Measurements from ENCODE around the gene S100P. TPM values are rescaled to one million over a fixed set of nuclear protein-coding genes. Genes with fewer than 3 reads are reported as not detected.
A peak's percentile ranks its signal among the peaks of the same experiment; 100 is the strongest.

The S100P gene
- total and polyA plus RNA-seq, 2 experiments from 2014 or later, result not detected

- no peaks in the 10 kb centered on the region for H3K36me3 ChIP-seq
- H3K9me3 ChIP-seq (ENCODE audit: low read depth), result no peaks in the 10 kb centered on the region
- H3K4me3 ChIP-seq, result no peak overlapping the region
- no peak for TF ChIP-seq CTCF (IDR thresholded peaks at IDR 0.05; ENCODE audit: low read depth, low read length)
- H3K27ac ChIP-seq, result no peak overlapping the region
- no peak for DNase-seq (ENCODE audit: low read depth in 1 of 2, low spot score in 1 of 2)
- no peaks in the 10 kb centered on the region for H3K27me3 ChIP-seq
- no peaks in the 10 kb centered on the region for H3K4me1 ChIP-seq (ENCODE audit: low read depth)
Measured at GRCh38 chr4:6728320-6729029, 34.8 kb downstream of the S100P start.

- no peak for DNase-seq (ENCODE audit: low read depth in 1 of 2, low spot score in 1 of 2)
Measured at GRCh38 chr4:6730603-6731317, 37.1 kb downstream of the S100P start.

GRCh38 chr4:6731318-6731675 is 37.6 kb downstream of the S100P start:
- DNase-seq (ENCODE audit: low read depth in 1 of 2, low spot score in 1 of 2), result no peak
- Histone ChIP-seq H3K4me3 (no peak overlapping the region), H3K9me3 (ENCODE audit: low read depth) (no peaks in the 10 kb centered on the region), H3K27me3 (no peaks in the 10 kb centered on the region), H3K4me1 (ENCODE audit: low read depth) (no peaks in the 10 kb centered on the region), H3K27ac (no peak overlapping the region), H3K36me3 (no peaks in the 10 kb centered on the region)
- no peak for TF ChIP-seq CTCF (IDR thresholded peaks at IDR 0.05; ENCODE audit: low read depth, low read length)

More at GRCh38 chr4:6730603-6731317, 37.1 kb downstream of the S100P start:
- Histone ChIP-seq H3K4me1 (ENCODE audit: low read depth) (no peaks in the 10 kb centered on the region), H3K9me3 (ENCODE audit: low read depth) (no peaks in the 10 kb centered on the region), H3K4me3 (no peak overlapping the region), H3K27me3 (no peaks in the 10 kb centered on the region), H3K36me3 (no peaks in the 10 kb centered on the region), H3K27ac (peak overlapping the region; percentile 18)
- TF ChIP-seq CTCF (IDR thresholded peaks at IDR 0.05; ENCODE audit: low read depth, low read length), result no peak

- Histone ChIP-seq H3K9me3 (ENCODE audit: low read depth) (no peaks in the 10 kb centered on the region), H3K27me3 (no peaks in the 10 kb centered on the region), H3K27ac (no peak overlapping the region), H3K36me3 (no peaks in the 10 kb centered on the region), H3K4me3 (no peak overlapping the region), H3K4me1 (ENCODE audit: low read depth) (no peaks in the 10 kb centered on the region)
- no peak for DNase-seq (ENCODE audit: low read depth in 1 of 2, low spot score in 1 of 2)
- TF ChIP-seq CTCF (IDR thresholded peaks at IDR 0.05; ENCODE audit: low read depth, low read length), result no peak
Measured at GRCh38 chr4:6731780-6732179, 38.1 kb downstream of the S100P start.

- Histone ChIP-seq H3K4me3 (no peak overlapping the region), H3K27me3 (no peaks in the 10 kb centered on the region), H3K9me3 (ENCODE audit: low read depth) (no peaks in the 10 kb centered on the region), H3K36me3 (no peaks in the 10 kb centered on the region), H3K27ac (no peak overlapping the region), H3K4me1 (ENCODE audit: low read depth) (no peaks in the 10 kb centered on the region)
- peak; percentile 21 to 93 for DNase-seq (ENCODE audit: low read depth in 1 of 2, low spot score in 1 of 2)
- no peak for TF ChIP-seq CTCF (IDR thresholded peaks at IDR 0.05; ENCODE audit: low read depth, low read length)
Measured at GRCh38 chr4:6732441-6733357, 39.0 kb downstream of the S100P start.

Data from cardiac muscle cell (in vitro differentiated cells and primary cell).